GM21447 (cell line): ENCODE data around the gene ADI1.

Experiments used
- ATAC-seq: cut with Tn5 transposase; IDR thresholded peaks from one replicate; pipeline ENCODE4 v1.9.1; 2021; ENCODE audit not compliant: unreplicated experiment

Gene ADI1

GRCh38 chr2:3481736-3482362 is 37.5 kb downstream of the ADI1 start:
- ATAC-seq: no peak

- ATAC-seq: no peak
Observed at GRCh38 chr2:3481011-3481400, 38.3 kb downstream of the ADI1 start.

- ATAC-seq: no peak
Observed at GRCh38 chr2:3480352-3481010, 38.9 kb downstream of the ADI1 start.

- ATAC-seq: no peak
Observed at GRCh38 chr2:3479430-3480320, 39.7 kb downstream of the ADI1 start.

GRCh38 chr2:3478846-3479385 is 40.4 kb downstream of the ADI1 start:
- no peak for ATAC-seq

- ATAC-seq: no peak
Observed at GRCh38 chr2:3476985-3477327, 42.4 kb downstream of the ADI1 start.

- no peak for ATAC-seq
Observed at GRCh38 chr2:3476321-3476984, 42.9 kb downstream of the ADI1 start.

GRCh38 chr2:3475771-3476170 is 43.6 kb downstream of the ADI1 start:
- ATAC-seq: no peak

- no peak for ATAC-seq
Observed at GRCh38 chr2:3472966-3473365, 46.4 kb downstream of the ADI1 start.

- no peak for ATAC-seq
Observed at GRCh38 chr2:3472296-3472695, 47.0 kb downstream of the ADI1 start.

- no peak for ATAC-seq
Observed at GRCh38 chr2:3470856-3471737, 48.2 kb downstream of the ADI1 start.

GRCh38 chr2:3470166-3470651 is 49.1 kb downstream of the ADI1 start:
- ATAC-seq: no peak

- ATAC-seq: no peak
Observed at GRCh38 chr2:3469486-3469885, 49.8 kb downstream of the ADI1 start.

- ATAC-seq: no peak
Observed at GRCh38 chr2:3468296-3468988, 50.9 kb downstream of the ADI1 start.

- no peak for ATAC-seq
Observed at GRCh38 chr2:3467654-3468053, 51.7 kb downstream of the ADI1 start.

- ATAC-seq: no peak
Observed at GRCh38 chr2:3466966-3467365, 52.4 kb downstream of the ADI1 start.

- no peak for ATAC-seq
Observed at GRCh38 chr2:3466482-3466863, 52.9 kb downstream of the ADI1 start.

GRCh38 chr2:3465844-3466481 is 53.4 kb downstream of the ADI1 start:
- ATAC-seq: no peak

GRCh38 chr2:3465328-3465727 is 54.0 kb downstream of the ADI1 start:
- no peak for ATAC-seq
